CD4-positive, alpha-beta memory T cell (primary cell): Measurements from ENCODE around the gene PDSS2. TPM values are rescaled to one million over a fixed set of nuclear protein-coding genes. Genes with fewer than 3 reads are reported as not detected.
A peak's percentile ranks its signal among the peaks of the same experiment; 100 is the strongest.
"Not testable (repeated sequence)": the region's sequence is repeated elsewhere in the genome, so short reads cannot be mapped to it uniquely, and the experiment has no call there.

Experiments used
- CTCF ChIA-PET: fragments of 350-600 bp; sonication (Branson Sonifier 250); formaldehyde crosslinking; loops from one replicate; lab custom pipeline; 2021; ENCODE audit warnings: inconsistent platforms; ENCODE audit not compliant: partially characterized antibody; lab: Charles Lee
- POLR2A ChIA-PET: fragments of 350-600 bp; sonication (Branson Sonifier 250); formaldehyde crosslinking; loops from one replicate; lab custom pipeline; 2021; ENCODE audit not compliant: partially characterized antibody; lab: Charles Lee
- DNase-seq, 5 donors: peaks; one replicate each; pipeline versions ENCODE4 v3.0.0 to v3.0.0-alpha.2; 2020 to 2022; ENCODE audit warnings: mixed read lengths in 1 of 5
- H3K27ac ChIP-seq: one replicate; pipeline ENCODE4 v1.7.0; 2013; ENCODE audit warnings: low read depth, low read length
- H3K27me3 ChIP-seq: 2 replicates; pipeline ENCODE4 v1.7.0; 2013; ENCODE audit warnings: mild to moderate bottlenecking, low read length, moderate library complexity; ENCODE audit not compliant: insufficient read depth
- H3K36me3 ChIP-seq: 2 replicates; pipeline ENCODE4 v1.7.0; 2013; ENCODE audit warnings: mild to moderate bottlenecking, low read length, moderate library complexity; ENCODE audit not compliant: insufficient read depth
- H3K4me1 ChIP-seq: 2 replicates; pipeline ENCODE4 v1.7.0; 2013; ENCODE audit warnings: mild to moderate bottlenecking, low read length, moderate library complexity; ENCODE audit not compliant: insufficient read depth
- H3K4me3 ChIP-seq, 2 donors: one replicate each; pipeline ENCODE4 v1.7.0; 2013; ENCODE audit warnings: low read length in 2 of 2, mild to moderate bottlenecking in 1 of 2
- H3K9me3 ChIP-seq, 2 donors: one replicate each; pipeline ENCODE4 v1.7.0; 2013; ENCODE audit warnings: low read length in 2 of 2, control low read depth in 1 of 2; ENCODE audit not compliant: control insufficient read depth in 1 of 2
- H3K27ac Mint-ChIP-seq, 7 donors: one replicate each; pipeline ENCODE4 v1.8.0; 2020 to 2021; ENCODE audit warnings: mixed read lengths in 7 of 7, mild to moderate bottlenecking in 6 of 7, inconsistent platforms in 3 of 7, moderate library complexity in 3 of 7
- H3K27me3 Mint-ChIP-seq, 2 donors: one replicate each; pipeline ENCODE4 v1.8.0; 2020 to 2021; ENCODE audit warnings: mixed read lengths in 2 of 2
- H3K36me3 Mint-ChIP-seq, 2 donors: one replicate each; pipeline ENCODE4 v1.8.0; 2020 to 2021; ENCODE audit warnings: mixed read lengths in 2 of 2, inconsistent platforms in 1 of 2, mild to moderate bottlenecking in 1 of 2
- H3K4me1 Mint-ChIP-seq, 4 donors: one replicate each; pipeline ENCODE4 v1.8.0; 2020 to 2021; ENCODE audit warnings: mixed read lengths in 4 of 4, mild to moderate bottlenecking in 1 of 4
- H3K4me3 Mint-ChIP-seq, 8 donors: one replicate each; pipeline ENCODE4 v1.8.0; 2020 to 2021; ENCODE audit warnings: mixed read lengths in 8 of 8, mild to moderate bottlenecking in 7 of 8, moderate library complexity in 6 of 8, inconsistent platforms in 3 of 8
- H3K9me3 Mint-ChIP-seq, 8 donors: one replicate each; pipeline ENCODE4 v1.8.0; 2020 to 2021; ENCODE audit warnings: mixed read lengths in 8 of 8, mild to moderate bottlenecking in 5 of 8, inconsistent platforms in 3 of 8, moderate library complexity in 1 of 8
- intact Hi-C: fragments of 100-400 bp; cut with micrococcal nuclease; formaldehyde crosslinking; loops from one replicate; pipeline ENCODE4 v1.15.1; 2023
- polyA plus RNA-seq, 2 donors: library from polyadenylated mRNA; unstranded; fragments of 300-500 nt; fragmentation: Illumina TruSeq; gene quantifications; one replicate each; pipeline ENCODE4 v1.2.3, GENCODE V29; 2021
- total RNA-seq, 2 experiments: library from RNA; stranded (reverse); gene quantifications; one replicate each; pipeline ENCODE4 v1.2.3, GENCODE V29; 2021

PDSS2 gene
- total and polyA plus RNA-seq, 4 experiments from 2014 or later = 10.0 to 14.3 (median 12.2) TPM

DNA sequence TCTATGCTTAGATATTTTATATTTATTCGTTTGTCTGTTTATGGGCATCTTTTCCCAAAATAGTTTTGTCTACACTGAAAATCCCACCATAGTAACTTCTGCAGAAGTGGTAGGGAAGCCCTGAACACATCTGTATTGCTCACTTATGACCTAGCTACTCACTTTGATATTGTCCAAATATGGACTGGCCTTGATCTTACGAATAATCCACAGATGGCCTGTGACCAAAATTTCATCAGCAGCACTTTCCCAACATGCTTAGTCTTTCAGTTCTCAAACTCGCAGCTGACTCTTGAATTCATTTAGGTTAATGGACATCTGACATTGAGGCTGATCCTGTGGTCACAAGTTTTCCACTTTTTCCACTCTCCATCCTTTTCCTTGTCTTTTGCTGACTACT, 263.2 kb downstream of the PDSS2 start:
- Mint-ChIP-seq H3K9me3 (no peaks in the 10 kb centered on the region), H3K4me1 (no peaks in the 10 kb centered on the region), H3K27ac (no peak overlapping the region), H3K36me3 (peaks cover 30 to 45% of the 10 kb centered on the region in 2 donors), H3K4me3 (no peak overlapping the region), H3K27me3 (no peaks in the 10 kb centered on the region)
- intact Hi-C loops = no loop called here
- no peak for DNase-seq
- H3K4me3 ChIP-seq = no peak overlapping the region
- H3K27ac ChIP-seq = no peak overlapping the region
- H3K4me1 ChIP-seq = no peaks in the 10 kb centered on the region
- no peaks in the 10 kb centered on the region for H3K27me3 ChIP-seq
- CTCF ChIA-PET = no interaction called here
- POLR2A ChIA-PET = no interaction called here
- no peaks in the 10 kb centered on the region for H3K9me3 ChIP-seq
- H3K36me3 ChIP-seq = no peaks in the 10 kb centered on the region

DNA sequence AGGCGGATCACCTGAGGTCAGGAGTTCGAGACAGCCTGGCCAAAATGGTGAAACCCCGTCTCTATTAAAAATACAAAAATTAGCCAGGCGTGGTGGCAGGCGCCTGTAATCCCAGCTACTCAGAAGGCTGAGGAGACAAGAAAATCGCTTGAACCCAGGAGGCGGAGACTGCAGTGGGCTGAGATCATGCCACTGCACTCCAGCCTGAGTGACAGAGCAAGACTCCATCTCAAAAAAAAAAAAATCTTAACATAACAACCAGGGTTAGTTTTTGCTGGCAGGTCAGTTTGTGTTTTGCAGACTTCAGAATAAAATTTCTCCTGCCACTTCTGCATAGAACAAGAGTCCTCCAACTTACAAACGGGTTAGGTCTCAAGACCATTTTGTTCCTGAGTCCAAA, 264.6 kb downstream of the PDSS2 start:
- H3K4me1 Mint-ChIP-seq, H3K9me3 ChIP-seq, H3K4me3 Mint-ChIP-seq, H3K27ac ChIP-seq, H3K36me3 ChIP-seq, H3K27me3 ChIP-seq, H3K27me3 Mint-ChIP-seq, H3K4me1 ChIP-seq, POLR2A ChIA-PET, DNase-seq, H3K27ac Mint-ChIP-seq, H3K9me3 Mint-ChIP-seq, CTCF ChIA-PET, H3K4me3 ChIP-seq, intact Hi-C loops: not testable (repeated sequence)
- H3K36me3 Mint-ChIP-seq = peaks cover 37 to 56% of the 10 kb centered on the region in 2 donors

DNA sequence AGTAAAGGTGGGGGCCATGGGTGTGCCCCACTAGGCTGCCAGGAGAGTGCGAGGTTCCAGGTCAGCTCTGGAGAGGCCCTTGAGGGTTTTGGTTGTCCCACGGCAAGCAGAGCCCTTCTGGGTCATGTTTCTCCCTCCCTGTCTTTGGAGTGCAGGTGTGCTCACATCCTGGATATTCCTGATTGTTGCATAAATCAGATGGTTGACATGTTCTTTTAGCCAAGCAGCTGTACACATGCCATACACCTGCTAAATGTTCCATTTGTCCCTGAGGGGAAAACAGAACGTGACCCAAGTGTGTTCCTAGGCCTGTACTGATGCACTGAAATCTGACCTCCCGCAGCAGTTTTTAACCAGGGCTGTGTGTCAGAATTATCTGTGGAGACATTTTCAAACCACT, 266.5 kb downstream of the PDSS2 start:
- ChIA-PET CTCF (no interaction called here), POLR2A (no interaction called here)
- H3K9me3 Mint-ChIP-seq = no peaks in the 10 kb centered on the region
- no peaks in the 10 kb centered on the region for H3K27me3 Mint-ChIP-seq
- H3K4me3 Mint-ChIP-seq = no peak overlapping the region
- H3K36me3 ChIP-seq = no peaks in the 10 kb centered on the region
- H3K4me3 ChIP-seq = no peak overlapping the region
- H3K36me3 Mint-ChIP-seq = peaks cover 33 to 53% of the 10 kb centered on the region in 2 donors
- no peak overlapping the region for H3K27ac ChIP-seq
- no peak for DNase-seq
- no peaks in the 10 kb centered on the region for H3K9me3 ChIP-seq
- H3K27me3 ChIP-seq = no peaks in the 10 kb centered on the region
- H3K4me1 ChIP-seq = no peaks in the 10 kb centered on the region
- no peaks in the 10 kb centered on the region for H3K4me1 Mint-ChIP-seq
- intact Hi-C loops = no loop called here
- no peak overlapping the region for H3K27ac Mint-ChIP-seq

DNA sequence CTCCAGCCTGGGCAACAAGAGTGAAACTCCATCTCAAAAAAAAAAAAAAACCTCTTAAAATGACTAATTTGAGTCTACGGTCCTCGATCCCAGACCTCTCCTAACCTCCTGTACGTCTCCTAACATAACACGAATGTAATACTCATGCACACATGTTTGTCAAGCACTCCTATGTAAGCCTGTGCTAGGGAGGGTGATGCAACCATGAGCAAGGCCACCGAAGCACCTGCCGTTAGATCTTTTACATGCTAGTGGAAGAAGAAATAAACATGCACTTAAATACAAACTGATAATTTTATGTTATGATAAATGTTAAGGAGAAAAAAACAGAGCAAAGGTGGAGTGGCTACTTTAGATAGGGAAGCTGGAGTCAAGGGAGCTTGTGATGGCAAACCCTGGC, 271.7 kb downstream of the PDSS2 start:
- Mint-ChIP-seq H3K36me3 (peaks cover 17 to 45% of the 10 kb centered on the region in 2 donors), H3K27ac (no peak overlapping the region), H3K4me3 (no peak overlapping the region), H3K9me3 (no peaks in the 10 kb centered on the region), H3K4me1 (no peaks in the 10 kb centered on the region), H3K27me3 (no peaks in the 10 kb centered on the region)
- no peak overlapping the region for H3K27ac ChIP-seq
- no peak overlapping the region for H3K4me3 ChIP-seq
- intact Hi-C loops = no loop called here
- no peaks in the 10 kb centered on the region for H3K4me1 ChIP-seq
- no peaks in the 10 kb centered on the region for H3K27me3 ChIP-seq
- H3K9me3 ChIP-seq = no peaks in the 10 kb centered on the region
- no peak for DNase-seq
- ChIA-PET POLR2A (no interaction called here), CTCF (interaction anchor here (0.9 kb wide), 1 partner anchor 9 kb away, joined by 3 read pairs; no protein-coding TSS in a partner anchor)
- no peaks in the 10 kb centered on the region for H3K36me3 ChIP-seq

DNA sequence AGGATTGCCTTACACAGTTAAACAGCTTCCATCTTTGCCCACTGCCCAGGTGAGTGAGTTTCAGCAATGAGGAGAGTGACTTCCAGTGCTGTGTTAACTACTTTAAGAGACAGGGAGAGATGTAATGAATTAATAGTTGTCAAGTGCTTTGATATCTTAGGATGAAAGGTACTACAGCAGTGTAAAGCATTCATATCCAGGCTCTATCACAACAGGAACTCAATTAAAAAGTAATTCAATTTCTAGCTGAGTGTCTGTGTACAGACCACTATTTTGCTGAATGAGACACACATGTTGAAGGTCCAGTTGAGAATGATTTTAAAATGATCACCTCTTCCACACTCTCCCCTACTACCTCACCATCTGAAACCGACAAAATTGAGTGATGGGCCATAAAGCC, 273.3 kb downstream of the PDSS2 start:
- no peak overlapping the region for H3K27ac Mint-ChIP-seq
- Histone ChIP-seq H3K27ac (no peak overlapping the region), H3K9me3 (no peaks in the 10 kb centered on the region), H3K36me3 (no peaks in the 10 kb centered on the region), H3K4me1 (no peaks in the 10 kb centered on the region), H3K4me3 (no peak overlapping the region), H3K27me3 (no peaks in the 10 kb centered on the region)
- POLR2A ChIA-PET = no interaction called here
- intact Hi-C loops = no loop called here
- no peaks in the 10 kb centered on the region for H3K9me3 Mint-ChIP-seq
- CTCF ChIA-PET = no interaction called here
- peaks cover 12 to 32% of the 10 kb centered on the region in 2 donors for H3K36me3 Mint-ChIP-seq
- H3K4me3 Mint-ChIP-seq = no peak overlapping the region
- H3K27me3 Mint-ChIP-seq = no peaks in the 10 kb centered on the region
- DNase-seq = no peak
- H3K4me1 Mint-ChIP-seq = no peaks in the 10 kb centered on the region

DNA sequence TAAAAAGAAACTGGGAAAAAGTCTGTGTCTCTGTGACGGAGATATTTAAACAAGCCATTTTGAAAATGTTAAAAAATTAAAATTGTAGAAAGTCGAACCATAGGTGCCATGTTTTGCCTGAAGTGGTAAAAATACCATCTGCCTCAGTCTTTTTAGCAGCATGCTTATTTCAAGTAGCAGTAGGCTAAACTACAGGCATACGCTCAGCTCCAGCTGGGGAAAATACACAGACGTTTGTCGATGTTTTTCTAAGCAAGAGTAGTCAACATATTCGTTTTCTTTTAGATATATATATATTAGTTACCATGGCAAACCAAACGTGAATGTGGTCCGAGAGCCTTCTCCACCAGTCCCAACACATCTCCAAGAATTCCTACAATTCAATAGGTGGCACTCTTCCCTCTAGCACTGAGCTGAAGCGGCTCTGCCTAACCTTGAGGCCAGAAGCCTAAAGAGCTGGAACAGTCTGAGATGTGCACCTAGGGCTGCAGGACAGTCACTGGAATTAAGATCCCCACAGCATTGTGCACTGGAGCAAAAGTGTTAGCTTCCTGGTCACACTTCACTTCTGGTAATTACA, 273.9 kb downstream of the PDSS2 start:
- H3K4me3 ChIP-seq = no peak overlapping the region
- no peaks in the 10 kb centered on the region for H3K36me3 ChIP-seq
- ChIA-PET POLR2A (interaction anchor here (0.6 kb wide), 1 partner anchor 10 kb away, joined by 3 read pairs; no protein-coding TSS in a partner anchor), CTCF (no interaction called here)
- H3K4me1 ChIP-seq = no peaks in the 10 kb centered on the region
- DNase-seq = no peak
- no peaks in the 10 kb centered on the region for H3K9me3 ChIP-seq
- Mint-ChIP-seq H3K27me3 (no peaks in the 10 kb centered on the region), H3K36me3 (peaks cover 11 to 29% of the 10 kb centered on the region in 2 donors), H3K4me3 (no peak overlapping the region), H3K4me1 (no peaks in the 10 kb centered on the region), H3K27ac (no peak overlapping the region), H3K9me3 (no peaks in the 10 kb centered on the region)
- no peak overlapping the region for H3K27ac ChIP-seq
- intact Hi-C loops = no loop called here
- no peaks in the 10 kb centered on the region for H3K27me3 ChIP-seq

DNA sequence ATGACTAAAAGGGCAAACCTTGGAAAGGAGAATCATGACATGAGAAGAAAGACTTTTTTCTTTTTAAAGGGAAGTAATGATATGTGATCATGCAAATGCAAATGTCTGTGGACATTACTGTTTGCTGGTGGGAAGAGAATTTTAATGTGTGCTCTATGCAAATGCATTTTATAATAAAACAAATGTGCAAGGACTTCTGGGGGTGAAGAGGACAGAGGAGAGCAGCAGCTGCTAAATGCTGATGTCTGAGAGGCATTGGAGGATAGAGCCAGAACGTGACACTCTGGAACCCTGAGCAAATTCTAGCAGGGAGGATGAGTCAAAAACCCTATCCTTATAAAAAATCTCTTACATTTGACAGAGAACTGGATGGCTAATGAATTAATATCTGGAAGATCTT, 274.9 kb downstream of the PDSS2 start:
- Histone ChIP-seq H3K27me3 (no peaks in the 10 kb centered on the region), H3K9me3 (no peaks in the 10 kb centered on the region), H3K4me3 (no peak overlapping the region), H3K36me3 (no peaks in the 10 kb centered on the region), H3K4me1 (no peaks in the 10 kb centered on the region), H3K27ac (no peak overlapping the region)
- Mint-ChIP-seq H3K27ac (peak overlapping the region in 1 of 7 donors; percentile 76), H3K4me1 (no peaks in the 10 kb centered on the region), H3K9me3 (no peaks in the 10 kb centered on the region), H3K27me3 (no peaks in the 10 kb centered on the region), H3K4me3 (no peak overlapping the region), H3K36me3 (peaks cover 6 to 30% of the 10 kb centered on the region in 2 donors)
- ChIA-PET CTCF (no interaction called here), POLR2A (no interaction called here)
- no peak for DNase-seq
- intact Hi-C loops = no loop called here

DNA sequence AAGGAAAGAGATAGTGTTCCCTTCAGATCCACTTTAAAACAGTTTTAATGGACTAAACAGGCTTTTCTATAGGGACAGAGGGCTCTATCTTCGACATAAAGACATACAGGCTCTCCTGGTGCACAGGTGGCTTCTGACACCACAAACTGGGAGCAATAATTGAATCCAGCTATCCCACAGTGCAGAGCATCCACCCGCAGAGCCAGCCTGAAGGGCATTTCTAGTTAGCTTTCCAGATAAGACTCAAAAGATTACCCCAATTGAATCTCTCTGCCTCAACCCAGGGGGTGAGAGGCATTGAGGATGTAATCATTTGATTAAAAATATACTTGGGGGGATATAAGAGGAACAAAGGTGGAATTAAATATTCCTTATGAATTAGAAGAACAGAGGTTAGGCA, 279.3 kb downstream of the PDSS2 start:
- Mint-ChIP-seq H3K9me3 (no peaks in the 10 kb centered on the region), H3K27ac (no peak overlapping the region), H3K36me3 (peaks cover 0 to 44% of the 10 kb centered on the region in 2 donors), H3K27me3 (no peaks in the 10 kb centered on the region), H3K4me3 (no peak overlapping the region), H3K4me1 (no peaks in the 10 kb centered on the region)
- ChIA-PET POLR2A (no interaction called here), CTCF (no interaction called here)
- H3K36me3 ChIP-seq = no peaks in the 10 kb centered on the region
- H3K4me1 ChIP-seq = no peaks in the 10 kb centered on the region
- H3K27me3 ChIP-seq = no peaks in the 10 kb centered on the region
- no peaks in the 10 kb centered on the region for H3K9me3 ChIP-seq
- no peak for DNase-seq
- H3K27ac ChIP-seq = no peak overlapping the region
- H3K4me3 ChIP-seq = no peak overlapping the region
- intact Hi-C loops = no loop called here
